GM12878 (cell line): ENCODE measurements around the gene UBXN7. TPM values are rescaled to one million over a fixed set of nuclear protein-coding genes. Genes with fewer than 3 reads are reported as not detected.

Experiments used
- ATAC-seq: fragments of 200-7000 bp; cut with Tn5 transposase; 3 replicates; pipeline ENCODE4 v1.9.1; 2020; ENCODE audit warnings: mild to moderate bottlenecking, moderate library complexity
- BruUV-seq: library from RNA; stranded (reverse); fragments of 400-500 nt; replicated peaks from 2 replicates; lab custom pipeline; 2021; lab: Mats Ljungman, UMichigan
- CTCF ChIA-PET: fragments of 300-600 bp; sonication (Branson Sonifier 250); formaldehyde crosslinking; extraction: SDS; loops from one replicate; lab custom pipeline; 2021; ENCODE audit warnings: inconsistent platforms; lab: Yijun Ruan, JAX
- POLR2A ChIA-PET: fragments of 350-600 bp; formaldehyde crosslinking; extraction: SDS; loops from one replicate; lab custom pipeline; 2021; ENCODE audit warnings: inconsistent platforms; lab: Charles Lee
- RAD21 ChIA-PET: fragments of 300-600 bp; sonication (Branson Sonifier 250); formaldehyde crosslinking; loops from one replicate; lab custom pipeline; 2023; ENCODE audit warnings: antibody characterized with exemption; ENCODE audit not compliant: unreplicated experiment; lab: Charles Lee
- SMC1A ChIA-PET: fragments of 300-600 bp; sonication (Branson Sonifier 250); formaldehyde crosslinking; loops from one replicate; lab custom pipeline; 2023; ENCODE audit not compliant: unreplicated experiment, uncharacterized antibody; lab: Charles Lee
- DNase-seq: peaks from one replicate; pipeline ENCODE4 v3.0.0-alpha.2; 2011; ENCODE audit warnings: low read depth, low spot score
- FAIRE-seq: peaks from 3 replicates; lab custom pipeline; 2011; peaks lifted over from hg19 to GRCh38; lab: Jason Lieb, UNC
- H2AFZ ChIP-seq: 2 replicates; pipeline ENCODE4 v1.6.0; 2011; ENCODE audit warnings: low read depth, low read length, control low read depth; ENCODE audit not compliant: control insufficient read depth
- H3K27ac ChIP-seq: 2 replicates; pipeline ENCODE4 v1.5.1; 2011; ENCODE audit warnings: control low read depth; ENCODE audit not compliant: control insufficient read depth, insufficient read depth
- H3K27me3 ChIP-seq, 2 experiments: replicated peaks in 1 of 2; 2 replicates each; pipeline versions ENCODE4 v1.6.0 to v1.6.1; 2011; ENCODE audit warnings: low read length in 1 of 2; ENCODE audit not compliant: control insufficient read depth in 2 of 2, insufficient read depth in 2 of 2
- H3K36me3 ChIP-seq, 2 experiments: 2 replicates each; pipeline ENCODE4 v1.5.1; 2011; ENCODE audit warnings: low read length in 1 of 2; ENCODE audit not compliant: control insufficient read depth in 2 of 2, insufficient read depth in 2 of 2
- H3K4me1 ChIP-seq: 2 replicates; pipeline ENCODE4 v1.6.1; 2011; ENCODE audit warnings: mild to moderate bottlenecking, low read length, moderate library complexity, mixed read lengths; ENCODE audit not compliant: control insufficient read depth, insufficient read depth
- H3K4me2 ChIP-seq: 2 replicates; pipeline ENCODE4 v1.6.0; 2011; ENCODE audit warnings: control low read depth; ENCODE audit not compliant: control insufficient read depth, insufficient read depth
- H3K4me3 ChIP-seq: fragments of 200-600 bp; sonication (generic); 2 replicates; pipeline ENCODE4 v1.5.1; 2016
- H3K79me2 ChIP-seq: 2 replicates; pipeline ENCODE4 v1.6.0; 2011; ENCODE audit warnings: low read length; ENCODE audit not compliant: control insufficient read depth, insufficient read depth
- H3K9ac ChIP-seq: 2 replicates; pipeline ENCODE4 v1.8.0; 2011; ENCODE audit warnings: low read length, control low read depth, mixed read lengths; ENCODE audit not compliant: control insufficient read depth, insufficient read depth
- H3K9me3 ChIP-seq: replicated peaks from 3 replicates; pipeline ENCODE4 v1.5.1; 2011; ENCODE audit warnings: mild to moderate bottlenecking, low read length; ENCODE audit not compliant: control insufficient read depth, insufficient read depth
- H4K20me1 ChIP-seq: 2 replicates; pipeline ENCODE4 v1.6.0; 2011; ENCODE audit not compliant: control insufficient read depth, insufficient read depth
- CBX3 ChIP-seq: fragments of 200-600 bp; sonication (generic); IDR thresholded peaks from 2 replicates; pipeline ENCODE4 v1.6.1; 2016; ENCODE audit warnings: low read depth, borderline replicate concordance
- ESRRA ChIP-seq: IDR thresholded peaks from 2 replicates; pipeline ENCODE4 v1.6.1; 2012; ENCODE audit warnings: mild to moderate bottlenecking, low read length, improper control_type of control experiment
- KDM1A ChIP-seq: fragments of 200-600 bp; sonication (generic); IDR thresholded peaks from 2 replicates; pipeline ENCODE4 v1.6.1; 2016; ENCODE audit warnings: borderline replicate concordance
- RAD21 ChIP-seq: IDR thresholded peaks from 2 replicates; pipeline ENCODE4 v1.6.1; 2011; ENCODE audit warnings: mild to moderate bottlenecking, low read depth, low read length, moderate library complexity; ENCODE audit not compliant: insufficient read depth
- SMAD1 ChIP-seq: fragments of 450-650 bp; IDR thresholded peaks from 2 replicates; pipeline ENCODE4 v1.6.1; 2018; ENCODE audit warnings: mild to moderate bottlenecking, low read depth; ENCODE audit not compliant: partially characterized antibody
- ZNF217 ChIP-seq: fragments of 450-650 bp; IDR thresholded peaks from 2 replicates; pipeline ENCODE4 v1.6.1; 2017; ENCODE audit warnings: antibody characterized with exemption, mild to moderate bottlenecking
- ZSCAN29 ChIP-seq: fragments of 450-650 bp; IDR thresholded peaks from 2 replicates; pipeline ENCODE4 v1.6.1; 2017; ENCODE audit warnings: mild to moderate bottlenecking, moderate library complexity
- WGBS: methylation state at CpG from one replicate; pipeline ENCODE4 v1.1.6; 2016; ENCODE audit warnings: low lambda C conversion rate; ENCODE audit not compliant: insufficient replicate concordance, insufficient coverage; ENCODE audit errors: missing lambda C conversion rate; 5-methylcytosine and 5-hydroxymethylcytosine counted together
- in situ Hi-C: fragments of 300-500 bp; cut with MboI; formaldehyde crosslinking; loops from 9 replicates; pipeline ENCODE4 v1.14.3; 2018; ENCODE audit warnings: mixed read lengths
- intact Hi-C: fragments of 100-400 bp; cut with micrococcal nuclease; formaldehyde crosslinking; loops from one replicate; pipeline ENCODE4 v1.14.2; 2022; ENCODE audit not compliant: unreplicated experiment
- polyA plus RNA-seq, 11 experiments: library from polyadenylated mRNA; depleted of rRNA in 4 of 11; unstranded in 6 of 11; stranded (reverse) in 5 of 11; fragments of >200 nt; fragmentation: Nextera tagmentation in 4 of 11; fragmentation: Illumina TruSeq in 1 of 11; extraction: Ambion mirVana in 4 of 11; extraction: Trizol in 1 of 11; gene quantifications; 1 replicate in 1 of 11; 2 replicates in 10 of 11; pipeline versions ENCODE4 v1.2.1 to v1.2.3, GENCODE V29; 2011 to 2016; ENCODE audit warnings: inconsistent platforms in 2 of 11, missing spikeins in 2 of 11, low read depth in 1 of 11
- total RNA-seq, 4 experiments: library from RNA; depleted of rRNA in 3 of 4; stranded (reverse); fragments of >200 nt in 3 of 4; fragmentation: Illumina TruSeq in 1 of 4; extraction: Trizol in 1 of 4; gene quantifications; 2 replicates each; pipeline versions ENCODE4 v1.2.1 to v1.2.3, GENCODE V29; 2013 to 2021
- TF ChIP-seq, protein P1 (sequence below): fragments of 450-650 bp; IDR thresholded peaks from 2 replicates; pipeline ENCODE4 v1.6.1; 2016; ENCODE audit warnings: mild to moderate bottlenecking, moderate library complexity, borderline replicate concordance
- TF ChIP-seq, protein P2 (sequence below): fragments of 450-650 bp; IDR thresholded peaks from 2 replicates; pipeline ENCODE4 v1.6.1; 2014; ENCODE audit warnings: mild to moderate bottlenecking
- TF ChIP-seq, protein P3 (sequence below): fragments of 450-650 bp; IDR thresholded peaks from 2 replicates; pipeline ENCODE4 v1.6.1; 2017; ENCODE audit warnings: mild to moderate bottlenecking, low read depth, inconsistent platforms; ENCODE audit not compliant: poor library complexity, severe bottlenecking

The UBXN7 gene
- total and polyA plus RNA-seq, 10 of the 15 experiments (the other 5 are each of a cell fraction or from before 2014, with no cell fraction given) = 4.8 to 78.4 (median 24.9) TPM

DNA sequence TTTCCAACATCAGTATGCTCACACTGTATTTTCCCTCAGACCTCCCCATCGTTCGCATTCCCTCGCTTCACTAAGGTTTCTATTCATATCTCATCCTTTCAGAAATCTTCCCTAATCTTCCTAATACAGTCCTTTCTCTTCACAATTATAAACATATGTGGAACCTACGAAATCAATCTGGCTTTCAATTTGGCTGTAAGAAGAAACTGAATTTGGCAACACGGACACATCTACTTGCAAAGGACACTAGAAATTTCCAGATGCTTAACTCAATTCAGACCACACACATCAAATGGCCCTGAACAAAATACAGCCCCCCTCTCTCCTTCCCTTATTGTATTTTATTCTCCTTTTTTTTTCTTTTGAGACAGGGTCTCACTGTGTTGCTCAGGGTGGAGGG is 54.9 kb downstream of the UBXN7 start (continued):
- TF ChIP-seq, protein P1, sequence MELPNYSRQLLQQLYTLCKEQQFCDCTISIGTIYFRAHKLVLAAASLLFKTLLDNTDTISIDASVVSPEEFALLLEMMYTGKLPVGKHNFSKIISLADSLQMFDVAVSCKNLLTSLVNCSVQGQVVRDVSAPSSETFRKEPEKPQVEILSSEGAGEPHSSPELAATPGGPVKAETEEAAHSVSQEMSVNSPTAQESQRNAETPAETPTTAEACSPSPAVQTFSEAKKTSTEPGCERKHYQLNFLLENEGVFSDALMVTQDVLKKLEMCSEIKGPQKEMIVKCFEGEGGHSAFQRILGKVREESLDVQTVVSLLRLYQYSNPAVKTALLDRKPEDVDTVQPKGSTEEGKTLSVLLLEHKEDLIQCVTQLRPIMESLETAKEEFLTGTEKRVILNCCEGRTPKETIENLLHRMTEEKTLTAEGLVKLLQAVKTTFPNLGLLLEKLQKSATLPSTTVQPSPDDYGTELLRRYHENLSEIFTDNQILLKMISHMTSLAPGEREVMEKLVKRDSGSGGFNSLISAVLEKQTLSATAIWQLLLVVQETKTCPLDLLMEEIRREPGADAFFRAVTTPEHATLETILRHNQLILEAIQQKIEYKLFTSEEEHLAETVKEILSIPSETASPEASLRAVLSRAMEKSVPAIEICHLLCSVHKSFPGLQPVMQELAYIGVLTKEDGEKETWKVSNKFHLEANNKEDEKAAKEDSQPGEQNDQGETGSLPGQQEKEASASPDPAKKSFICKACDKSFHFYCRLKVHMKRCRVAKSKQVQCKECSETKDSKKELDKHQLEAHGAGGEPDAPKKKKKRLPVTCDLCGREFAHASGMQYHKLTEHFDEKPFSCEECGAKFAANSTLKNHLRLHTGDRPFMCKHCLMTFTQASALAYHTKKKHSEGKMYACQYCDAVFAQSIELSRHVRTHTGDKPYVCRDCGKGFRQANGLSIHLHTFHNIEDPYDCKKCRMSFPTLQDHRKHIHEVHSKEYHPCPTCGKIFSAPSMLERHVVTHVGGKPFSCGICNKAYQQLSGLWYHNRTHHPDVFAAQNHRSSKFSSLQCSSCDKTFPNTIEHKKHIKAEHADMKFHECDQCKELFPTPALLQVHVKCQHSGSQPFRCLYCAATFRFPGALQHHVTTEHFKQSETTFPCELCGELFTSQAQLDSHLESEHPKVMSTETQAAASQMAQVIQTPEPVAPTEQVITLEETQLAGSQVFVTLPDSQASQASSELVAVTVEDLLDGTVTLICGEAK = no peak
- no peak for TF ChIP-seq RAD21

DNA sequence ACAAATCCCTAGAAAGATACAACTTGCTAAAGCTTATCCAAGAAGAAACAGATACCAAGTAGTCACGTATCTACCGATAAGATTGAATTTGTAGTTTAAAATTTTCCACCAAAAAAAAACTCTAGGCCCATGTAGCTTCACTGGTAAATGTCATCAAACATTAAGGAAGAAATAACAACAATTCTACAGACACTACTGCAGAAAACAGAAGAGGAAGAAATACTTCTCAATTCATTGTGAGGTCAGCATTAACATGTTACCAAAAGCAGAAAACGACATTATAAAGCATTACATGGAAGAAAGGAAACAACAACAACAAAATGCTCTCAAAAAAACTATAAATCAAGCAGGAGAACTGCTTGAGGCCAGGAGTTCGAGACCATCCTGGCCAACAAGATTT is 66.5 kb downstream of the UBXN7 start:
- Histone ChIP-seq H2AFZ (no peak overlapping the region), H3K27ac (no peak overlapping the region), H3K9ac (no peak overlapping the region), H3K9me3 (no peaks in the 10 kb centered on the region), H3K4me1 (no peaks in the 10 kb centered on the region), H3K27me3 (no peaks in the 10 kb centered on the region), H3K4me2 (no peak overlapping the region), H3K4me3 (no peak overlapping the region), H3K79me2 (no peaks in the 10 kb centered on the region; the same call in 1 of the 2 replicates), H3K36me3 (peaks cover 11 to 20% of the 10 kb centered on the region in 2 experiments), H4K20me1 (no peaks in the 10 kb centered on the region)
- FAIRE-seq = no peak
- intact Hi-C loops (loop anchor here (10.0 kb wide), 1 partner anchor 111 kb away; no protein-coding TSS in a partner anchor), in situ Hi-C loops (no loop called here)
- 98% methylated on average over 4 of the region's 4 CpGs for WGBS
- ChIA-PET SMC1A (interaction anchor here (0.7 to 1.7 kb wide), 5 partner anchors 11 to 157 kb away, joined by 3 to 4 read pairs (median 3); no protein-coding TSS in a partner anchor), RAD21 (interaction anchor here (0.7 to 1.1 kb wide), 2 partner anchors 84 to 85 kb away, joined by 3 read pairs; no protein-coding TSS in a partner anchor), POLR2A (interaction anchor here (0.6 to 1.0 kb wide), 4 partner anchors 46 to 147 kb away, joined by 3 to 4 read pairs (median 4); no protein-coding TSS in a partner anchor), CTCF (interaction anchor here (1.1 kb wide), 1 partner anchor 112 kb away, joined by 3 read pairs; no protein-coding TSS in a partner anchor)
- no peak for ATAC-seq
- no peak for DNase-seq
- BruUV-seq = no TSS peak
- TF ChIP-seq CBX3 = no peak
- no peak for TF ChIP-seq SMAD1
- TF ChIP-seq, protein P2, sequence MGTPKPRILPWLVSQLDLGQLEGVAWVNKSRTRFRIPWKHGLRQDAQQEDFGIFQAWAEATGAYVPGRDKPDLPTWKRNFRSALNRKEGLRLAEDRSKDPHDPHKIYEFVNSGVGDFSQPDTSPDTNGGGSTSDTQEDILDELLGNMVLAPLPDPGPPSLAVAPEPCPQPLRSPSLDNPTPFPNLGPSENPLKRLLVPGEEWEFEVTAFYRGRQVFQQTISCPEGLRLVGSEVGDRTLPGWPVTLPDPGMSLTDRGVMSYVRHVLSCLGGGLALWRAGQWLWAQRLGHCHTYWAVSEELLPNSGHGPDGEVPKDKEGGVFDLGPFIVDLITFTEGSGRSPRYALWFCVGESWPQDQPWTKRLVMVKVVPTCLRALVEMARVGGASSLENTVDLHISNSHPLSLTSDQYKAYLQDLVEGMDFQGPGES = no peak
- no peak for TF ChIP-seq KDM1A
- TF ChIP-seq ESRRA = no peak
- TF ChIP-seq, protein P1 = no peak
- no peak for TF ChIP-seq ZSCAN29
- no peak for TF ChIP-seq ZNF217
- TF ChIP-seq, protein P3, sequence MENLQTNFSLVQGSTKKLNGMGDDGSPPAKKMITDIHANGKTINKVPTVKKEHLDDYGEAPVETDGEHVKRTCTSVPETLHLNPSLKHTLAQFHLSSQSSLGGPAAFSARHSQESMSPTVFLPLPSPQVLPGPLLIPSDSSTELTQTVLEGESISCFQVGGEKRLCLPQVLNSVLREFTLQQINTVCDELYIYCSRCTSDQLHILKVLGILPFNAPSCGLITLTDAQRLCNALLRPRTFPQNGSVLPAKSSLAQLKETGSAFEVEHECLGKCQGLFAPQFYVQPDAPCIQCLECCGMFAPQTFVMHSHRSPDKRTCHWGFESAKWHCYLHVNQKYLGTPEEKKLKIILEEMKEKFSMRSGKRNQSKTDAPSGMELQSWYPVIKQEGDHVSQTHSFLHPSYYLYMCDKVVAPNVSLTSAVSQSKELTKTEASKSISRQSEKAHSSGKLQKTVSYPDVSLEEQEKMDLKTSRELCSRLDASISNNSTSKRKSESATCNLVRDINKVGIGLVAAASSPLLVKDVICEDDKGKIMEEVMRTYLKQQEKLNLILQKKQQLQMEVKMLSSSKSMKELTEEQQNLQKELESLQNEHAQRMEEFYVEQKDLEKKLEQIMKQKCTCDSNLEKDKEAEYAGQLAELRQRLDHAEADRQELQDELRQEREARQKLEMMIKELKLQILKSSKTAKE = no peak
